Upper lobe of left lung (tissue), 4 donors: ENCODE results near the gene CDH15.

Source experiments
- POLR2A ChIP-seq, 4 donors: fragments of 450-650 bp; IDR thresholded peaks; one replicate each; pipeline ENCODE4 v1.5.1; 2016 to 2017; ENCODE audit warnings: antibody characterized with exemption in 4 of 4, mild to moderate bottlenecking in 2 of 4
- POLR2AphosphoS5 ChIP-seq, 2 donors: sonication (generic); formaldehyde crosslinking; IDR thresholded peaks; one replicate each; pipeline ENCODE4 v1.5.1; 2017; ENCODE audit warnings: antibody characterized with exemption in 2 of 2
- TF ChIP-seq, protein P1 (sequence below), 6 experiments: fragments of 450-650 bp in 4 of 6; fragments of 200-600 bp in 2 of 6; sonication (generic) in 2 of 6; IDR thresholded peaks; one replicate each; pipeline ENCODE4 v1.5.1; 2016 to 2019; ENCODE audit warnings: antibody characterized with exemption in 6 of 6

DNA sequence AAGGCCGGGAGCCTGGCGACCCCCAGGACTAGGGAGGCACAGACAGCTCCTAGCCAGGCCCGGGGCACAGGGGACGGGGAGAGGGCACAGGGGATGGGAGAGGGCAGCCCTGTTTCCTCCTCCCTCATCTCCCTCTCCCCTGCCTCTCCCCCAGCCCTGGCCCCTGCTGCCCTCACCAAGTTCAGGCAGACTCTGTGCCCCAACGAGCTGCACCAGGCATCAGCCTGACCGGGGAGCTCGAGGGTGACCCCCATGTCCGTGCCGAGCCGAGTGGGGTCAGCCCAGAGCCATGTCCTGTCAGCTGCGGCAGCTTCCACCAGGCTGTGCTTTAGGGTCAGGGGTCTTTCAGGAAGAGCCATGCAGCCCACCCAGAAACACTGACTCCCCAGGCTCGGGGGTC lies 6.0 kb downstream of the CDH15 start:
- TF ChIP-seq, protein P1, sequence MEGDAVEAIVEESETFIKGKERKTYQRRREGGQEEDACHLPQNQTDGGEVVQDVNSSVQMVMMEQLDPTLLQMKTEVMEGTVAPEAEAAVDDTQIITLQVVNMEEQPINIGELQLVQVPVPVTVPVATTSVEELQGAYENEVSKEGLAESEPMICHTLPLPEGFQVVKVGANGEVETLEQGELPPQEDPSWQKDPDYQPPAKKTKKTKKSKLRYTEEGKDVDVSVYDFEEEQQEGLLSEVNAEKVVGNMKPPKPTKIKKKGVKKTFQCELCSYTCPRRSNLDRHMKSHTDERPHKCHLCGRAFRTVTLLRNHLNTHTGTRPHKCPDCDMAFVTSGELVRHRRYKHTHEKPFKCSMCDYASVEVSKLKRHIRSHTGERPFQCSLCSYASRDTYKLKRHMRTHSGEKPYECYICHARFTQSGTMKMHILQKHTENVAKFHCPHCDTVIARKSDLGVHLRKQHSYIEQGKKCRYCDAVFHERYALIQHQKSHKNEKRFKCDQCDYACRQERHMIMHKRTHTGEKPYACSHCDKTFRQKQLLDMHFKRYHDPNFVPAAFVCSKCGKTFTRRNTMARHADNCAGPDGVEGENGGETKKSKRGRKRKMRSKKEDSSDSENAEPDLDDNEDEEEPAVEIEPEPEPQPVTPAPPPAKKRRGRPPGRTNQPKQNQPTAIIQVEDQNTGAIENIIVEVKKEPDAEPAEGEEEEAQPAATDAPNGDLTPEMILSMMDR (IDR thresholded peaks at IDR 0.05) = no peak
- no peak for TF ChIP-seq POLR2A (IDR thresholded peaks at IDR 0.05)
- no peak for TF ChIP-seq POLR2AphosphoS5 (IDR thresholded peaks at IDR 0.05)
